SK-N-SH (cell line): ENCODE measurements around the gene PLCXD1.

Source experiments
- EZH2phosphoT487 ChIP-seq: fragments of 200-600 bp; sonication (generic); IDR thresholded peaks from 2 replicates; pipeline ENCODE4 v1.6.1; 2017; ENCODE audit warnings: low read depth, mixed run types, mild to moderate bottlenecking, antibody characterized with exemption, moderate library complexity, borderline replicate concordance
- POLR2AphosphoS5 ChIP-seq: IDR thresholded peaks from 2 replicates; pipeline ENCODE4 v1.6.1; 2012; ENCODE audit warnings: low read depth, low read length
- RAD21 ChIP-seq: IDR thresholded peaks from 2 replicates; pipeline ENCODE4 v1.6.1; 2012; ENCODE audit warnings: mild to moderate bottlenecking, low read length
- TAF1 ChIP-seq: IDR thresholded peaks from 2 replicates; pipeline ENCODE4 v1.6.1; 2012; ENCODE audit warnings: low read depth, mild to moderate bottlenecking, low read length, moderate library complexity, borderline replicate concordance
- TF ChIP-seq, protein P1 (sequence below): fragments of 200-600 bp; sonication (generic); IDR thresholded peaks from 2 replicates; pipeline ENCODE4 v1.6.1; 2017; ENCODE audit warnings: antibody characterized with exemption, mild to moderate bottlenecking, moderate library complexity
- TF ChIP-seq, protein P2 (sequence below): IDR thresholded peaks from 2 replicates; pipeline ENCODE4 v1.4.0; 2012; ENCODE audit warnings: low read depth

DNA sequence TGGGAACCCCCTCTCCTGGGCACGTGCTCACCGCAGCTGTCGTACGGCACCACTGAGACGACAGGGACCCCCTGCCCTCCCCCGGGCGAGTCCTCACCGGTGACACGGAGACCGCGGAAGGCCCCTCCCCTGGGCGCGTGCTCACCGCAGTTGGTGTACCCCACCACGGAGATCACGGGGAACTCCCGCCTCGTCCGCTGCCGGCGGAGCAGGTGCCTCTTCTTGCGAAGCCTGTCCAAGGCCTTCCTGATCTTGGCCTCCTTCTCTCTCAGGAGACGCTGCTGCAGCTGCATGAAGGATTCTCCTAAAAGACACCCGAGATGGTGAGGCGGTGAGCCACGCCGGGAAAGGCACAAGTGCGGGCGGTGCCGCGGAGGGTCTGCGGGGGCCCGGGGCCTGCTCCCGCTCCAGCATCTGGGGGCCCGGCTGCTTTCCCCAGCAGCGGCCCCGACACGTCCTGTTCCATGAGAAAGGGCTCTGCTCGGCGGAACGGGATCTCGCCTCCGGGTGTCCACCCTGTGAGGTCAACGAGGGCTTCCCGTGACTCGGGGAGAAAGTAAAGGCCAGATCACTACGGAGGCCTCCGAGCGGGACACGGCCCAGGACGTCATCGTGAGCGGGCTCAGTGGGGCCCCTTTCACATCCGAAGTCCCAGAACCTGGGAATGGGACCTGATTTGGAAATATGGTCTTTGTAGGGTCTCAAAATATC lies 31.6 kb downstream of the PLCXD1 start:
- no peak for TF ChIP-seq POLR2AphosphoS5
- TF ChIP-seq, protein P1, sequence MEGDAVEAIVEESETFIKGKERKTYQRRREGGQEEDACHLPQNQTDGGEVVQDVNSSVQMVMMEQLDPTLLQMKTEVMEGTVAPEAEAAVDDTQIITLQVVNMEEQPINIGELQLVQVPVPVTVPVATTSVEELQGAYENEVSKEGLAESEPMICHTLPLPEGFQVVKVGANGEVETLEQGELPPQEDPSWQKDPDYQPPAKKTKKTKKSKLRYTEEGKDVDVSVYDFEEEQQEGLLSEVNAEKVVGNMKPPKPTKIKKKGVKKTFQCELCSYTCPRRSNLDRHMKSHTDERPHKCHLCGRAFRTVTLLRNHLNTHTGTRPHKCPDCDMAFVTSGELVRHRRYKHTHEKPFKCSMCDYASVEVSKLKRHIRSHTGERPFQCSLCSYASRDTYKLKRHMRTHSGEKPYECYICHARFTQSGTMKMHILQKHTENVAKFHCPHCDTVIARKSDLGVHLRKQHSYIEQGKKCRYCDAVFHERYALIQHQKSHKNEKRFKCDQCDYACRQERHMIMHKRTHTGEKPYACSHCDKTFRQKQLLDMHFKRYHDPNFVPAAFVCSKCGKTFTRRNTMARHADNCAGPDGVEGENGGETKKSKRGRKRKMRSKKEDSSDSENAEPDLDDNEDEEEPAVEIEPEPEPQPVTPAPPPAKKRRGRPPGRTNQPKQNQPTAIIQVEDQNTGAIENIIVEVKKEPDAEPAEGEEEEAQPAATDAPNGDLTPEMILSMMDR: no peak
- no peak for TF ChIP-seq TAF1
- no peak for TF ChIP-seq RAD21
- TF ChIP-seq EZH2phosphoT487: no peak
- TF ChIP-seq, protein P2, sequence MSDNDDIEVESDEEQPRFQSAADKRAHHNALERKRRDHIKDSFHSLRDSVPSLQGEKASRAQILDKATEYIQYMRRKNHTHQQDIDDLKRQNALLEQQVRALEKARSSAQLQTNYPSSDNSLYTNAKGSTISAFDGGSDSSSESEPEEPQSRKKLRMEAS: no peak
